KBM-7 (cell line): Measurements from ENCODE around the gene ZNF317.
A peak's percentile ranks its signal among the peaks of the same experiment; 100 is the strongest.
"Not testable (repeated sequence)": the region's sequence is repeated elsewhere in the genome, so short reads cannot be mapped to it uniquely, and the experiment has no call there.

Source experiments
- DNase-seq: peaks from one replicate; pipeline ENCODE4 v3.0.0-alpha.2; 2015
- in situ Hi-C: fragments of 300-500 bp; cut with MboI; formaldehyde crosslinking; loops from 2 replicates; pipeline ENCODE4 v1.14.3; 2020; ENCODE audit warnings: low sequenced_read_pairs, low pct_unique_long_range_greater_than_20kb, mixed read lengths

ZNF317 gene

GRCh38 chr19:9165261-9165660 is 25.1 kb downstream of the ZNF317 start:
- no peak for DNase-seq
- in situ Hi-C loops: no loop called here

GRCh38 chr19:9166846-9167245 is 26.6 kb downstream of the ZNF317 start:
- in situ Hi-C loops: no loop called here
- no peak for DNase-seq

GRCh38 chr19:9171393-9171991 is 31.3 kb downstream of the ZNF317 start:
- in situ Hi-C loops: no loop called here
- no peak for DNase-seq

GRCh38 chr19:9175326-9175725 is 35.1 kb downstream of the ZNF317 start:
- no peak for DNase-seq
- in situ Hi-C loops: no loop called here

GRCh38 chr19:9178901-9179300 is 38.7 kb downstream of the ZNF317 start, which contains the start of gene OR7D2:
Gene OR7D2 (plus strand): TSS chr19:9178979. CDS start chr19:9185782, 6,803 bp downstream.
- no peak for DNase-seq
- in situ Hi-C loops: no loop called here

- in situ Hi-C loops: no loop called here
- DNase-seq: no peak
Measured at GRCh38 chr19:9183000-9183399, 42.8 kb downstream of the ZNF317 start.

- no peak for DNase-seq
- in situ Hi-C loops: no loop called here
Measured at GRCh38 chr19:9187191-9187590, 47.0 kb downstream of the ZNF317 start.

- in situ Hi-C loops: no loop called here
- DNase-seq: no peak
Measured at GRCh38 chr19:9189535-9189934, 49.3 kb downstream of the ZNF317 start.

GRCh38 chr19:9198044-9198443 is 57.8 kb downstream of the ZNF317 start:
- DNase-seq, in situ Hi-C loops: not testable (repeated sequence)

- in situ Hi-C loops: no loop called here
- DNase-seq: peak; percentile 66
Measured at GRCh38 chr19:9205501-9206113, 65.4 kb downstream of the ZNF317 start.
